Aorta (tissue), 5 donors: Measurements from ENCODE around the gene SSTR4. TPM values are rescaled to one million over a fixed set of nuclear protein-coding genes. Genes with fewer than 3 reads are reported as not detected.
A peak's percentile ranks its signal among the peaks of the same experiment; 100 is the strongest.

ENCODE experiments used
- ATAC-seq: fragments of 200-7000 bp; cut with Tn5 transposase; one replicate; pipeline ENCODE4 v1.9.1; 2022; ENCODE audit warnings: moderate library complexity; ENCODE audit not compliant: low FRiP score
- DNase-seq, 2 donors: peaks; one replicate each; pipeline ENCODE4 v3.0.0-alpha.2; 2020
- H3K27ac ChIP-seq, 2 donors: one replicate each; pipeline ENCODE4 v1.5.1; 2013; ENCODE audit warnings: low read length in 2 of 2, mild to moderate bottlenecking in 2 of 2, moderate library complexity in 2 of 2, control low read depth in 1 of 2, inconsistent platforms in 1 of 2, low read depth in 1 of 2
- H3K27me3 ChIP-seq, 2 donors: one replicate each; pipeline ENCODE4 v1.6.1; 2013; ENCODE audit warnings: control low read depth in 1 of 2, low read length in 1 of 2, mild to moderate bottlenecking in 1 of 2, moderate library complexity in 1 of 2; ENCODE audit not compliant: insufficient read depth in 2 of 2, control insufficient read depth in 1 of 2
- H3K36me3 ChIP-seq, 2 donors: one replicate each; pipeline ENCODE4 v1.6.1; 2013; ENCODE audit warnings: control low read depth in 1 of 2, low read length in 1 of 2, mild to moderate bottlenecking in 1 of 2; ENCODE audit not compliant: insufficient read depth in 2 of 2, control insufficient read depth in 1 of 2
- H3K4me1 ChIP-seq, 2 donors: one replicate each; pipeline ENCODE4 v1.6.1; 2013; ENCODE audit warnings: low read length in 2 of 2, control low read depth in 1 of 2, mild to moderate bottlenecking in 1 of 2, moderate library complexity in 1 of 2; ENCODE audit not compliant: insufficient read depth in 2 of 2, control insufficient read depth in 1 of 2
- H3K4me3 ChIP-seq, 2 donors: one replicate each; pipeline ENCODE4 v1.5.1; 2013; ENCODE audit warnings: low read length in 2 of 2, control low read depth in 1 of 2, mild to moderate bottlenecking in 1 of 2
- H3K9me3 ChIP-seq: one replicate; pipeline ENCODE4 v1.6.1; 2013; ENCODE audit warnings: mild to moderate bottlenecking, low read length; ENCODE audit not compliant: control insufficient read depth
- WGBS, 2 donors: extraction: QIAGEN DNeasy Blood & Tissue Kit; methylation state at CpG; one replicate each; pipeline ENCODE4 v1.1.7; 2013; 5-methylcytosine and 5-hydroxymethylcytosine counted together
- intact Hi-C, 2 donors: fragments of 100-400 bp; cut with DNase I; formaldehyde crosslinking; loops; one replicate each; pipeline versions ENCODE4 v1.14.2 to v1.15.0; 2022
- polyA plus RNA-seq, 2 donors: library from polyadenylated mRNA; stranded (reverse); fragments of 200-250 nt; gene quantifications; one replicate each; pipeline ENCODE4 v1.2.3, GENCODE V29; 2013
- total RNA-seq, 2 donors: library from RNA; stranded (reverse); fragmentation: NEBNext Ultra II Directional; extraction: Animal tissue kit (Norgen Biotek cat#: 25700); gene quantifications; one replicate each; pipeline ENCODE4 v1.2.1, GENCODE V29; 2021
- donor health status: healthy with polysubstance abuse.
- donor health status: Bipolar disorder and iron deficiency.
- donor health status: DM: no; HTN: no; CAD: no.
- donor health status: DM: no; HTN: no; CAD: no.
- donor health status: DM: yes; HTN: yes; CAD: no.

The SSTR4 gene
- total and polyA plus RNA-seq, 4 donors, result not detected

- ATAC-seq (no peak), DNase-seq (no peak)
- H3K9me3 ChIP-seq, result no peaks in the 10 kb centered on the region
- H3K4me3 ChIP-seq, result no peak overlapping the region
- intact Hi-C loops, result loop anchor here in 1 of 2 donors (5.0 to 10.0 kb wide), 3 partner anchors 296 to 712 kb away; no protein-coding TSS in a partner anchor
- no peaks in the 10 kb centered on the region for H3K4me1 ChIP-seq
- no peak overlapping the region for H3K27ac ChIP-seq
- no peaks in the 10 kb centered on the region for H3K36me3 ChIP-seq
- no peaks in the 10 kb centered on the region for H3K27me3 ChIP-seq
These were observed 11.3 kb downstream of the SSTR4 start for GRCh38 chr20:23046431-23046830.

- ATAC-seq (no peak), DNase-seq (no peak)
- intact Hi-C loops, result loop anchor here in 1 of 2 donors (5.0 to 10.0 kb wide), 3 partner anchors 295 to 712 kb away; no protein-coding TSS in a partner anchor
- Histone ChIP-seq H3K27ac (no peak overlapping the region), H3K36me3 (no peaks in the 10 kb centered on the region), H3K27me3 (no peaks in the 10 kb centered on the region), H3K4me1 (no peaks in the 10 kb centered on the region), H3K4me3 (peak overlapping the region in 1 of 2 donors; percentile 41), H3K9me3 (no peaks in the 10 kb centered on the region)
- WGBS, 2 donors, result 78 to 79% methylated on average over 13 of the region's 13 CpGs
These were observed 12.1 kb downstream of the SSTR4 start for GRCh38 chr20:23047001-23047737.

GRCh38 chr20:23047738-23048214, 12.7 kb downstream of the SSTR4 start:
- H3K4me1 ChIP-seq, result no peaks in the 10 kb centered on the region
- no peaks in the 10 kb centered on the region for H3K9me3 ChIP-seq
- no peak overlapping the region for H3K27ac ChIP-seq
- peak overlapping the region in 1 of 2 donors; percentile 41 for H3K4me3 ChIP-seq
- ATAC-seq (no peak), DNase-seq (peak; percentile 65 to 81)
- intact Hi-C loops, result loop anchor here in 1 of 2 donors (5.0 to 10.0 kb wide), 3 partner anchors 295 to 713 kb away; no protein-coding TSS in a partner anchor
- no peaks in the 10 kb centered on the region for H3K36me3 ChIP-seq
- WGBS, 2 donors, result 24 to 28% methylated on average over 47 of the region's 47 CpGs
- H3K27me3 ChIP-seq, result no peaks in the 10 kb centered on the region

- DNase-seq, result peak; percentile 88 to 89
- Histone ChIP-seq H3K9me3 (no peaks in the 10 kb centered on the region), H3K4me1 (no peaks in the 10 kb centered on the region), H3K27ac (peak overlapping the region in 1 of 2 donors; percentile 84), H3K4me3 (peak overlapping the region; percentile 41 to 59), H3K27me3 (no peaks in the 10 kb centered on the region), H3K36me3 (no peaks in the 10 kb centered on the region)
- intact Hi-C loops, result loop anchor here in 1 of 2 donors (5.0 to 10.0 kb wide), 3 partner anchors 294 to 714 kb away; no protein-coding TSS in a partner anchor
- WGBS, 2 donors, result 2% methylated on average over 91 to 92 of the region's 92 CpGs
- peak; percentile 49 for ATAC-seq
These were observed 13.4 kb downstream of the SSTR4 start for GRCh38 chr20:23048283-23049200.

GRCh38 chr20:23049201-23050075, 14.3 kb downstream of the SSTR4 start, which contains the start of gene THBD:
Gene THBD, minus strand, starts transcription at chr20:23049672. Its CDS starts 168 bp downstream, at chr20:23049504.
- H3K4me1 ChIP-seq, result no peaks in the 10 kb centered on the region
- no peaks in the 10 kb centered on the region for H3K36me3 ChIP-seq
- WGBS, 2 donors, result 0 to 1% methylated on average over 76 to 79 of the region's 79 CpGs
- H3K27ac ChIP-seq, result peak within 1 kb of the TSS; percentile 11 to 84
- no peaks in the 10 kb centered on the region for H3K9me3 ChIP-seq
- no peaks in the 10 kb centered on the region for H3K27me3 ChIP-seq
- ATAC-seq, result peak; percentile 77
- DNase-seq, result peak; percentile 93 to 94
- H3K4me3 ChIP-seq, result peak within 1 kb of the TSS; percentile 41 to 59
- intact Hi-C loops, result loop anchor here (2.0 to 10.0 kb wide), 7 partner anchors 38 to 715 kb away; partner anchors contain the start of genes CD93 (in 1 of the 2) and NXT1 (in 1 of the 2)

- H3K4me1 ChIP-seq, result no peaks in the 10 kb centered on the region
- peak; percentile 77 to 91 for DNase-seq
- no peaks in the 10 kb centered on the region for H3K27me3 ChIP-seq
- ATAC-seq, result peak; percentile 55
- H3K36me3 ChIP-seq, result no peaks in the 10 kb centered on the region
- peak overlapping the region; percentile 41 to 59 for H3K4me3 ChIP-seq
- intact Hi-C loops, result loop anchor here (2.0 to 5.0 kb wide), 5 partner anchors 37 to 358 kb away; partner anchors contain the start of genes CD93 (in 1 of the 2) and NXT1 (in 1 of the 2)
- WGBS, 2 donors, result 0 to 1% methylated on average over 45 to 48 of the region's 48 CpGs
- H3K9me3 ChIP-seq, result no peaks in the 10 kb centered on the region
- peak overlapping the region; percentile 11 to 84 for H3K27ac ChIP-seq
These were observed 15.1 kb downstream of the SSTR4 start for GRCh38 chr20:23050076-23050838.

- DNase-seq (peak; percentile 92 to 96), ATAC-seq (peak; percentile 65)
- intact Hi-C loops, result loop anchor here (1.0 to 5.0 kb wide), 6 partner anchors 36 to 359 kb away; partner anchors contain the start of genes CD93 (in 1 of the 2) and NXT1 (in 1 of the 2)
- 21 to 26% methylated on average over 46 of the region's 46 CpGs for WGBS, 2 donors
- Histone ChIP-seq H3K9me3 (no peaks in the 10 kb centered on the region), H3K4me3 (peak overlapping the region; percentile 19 to 41), H3K36me3 (no peaks in the 10 kb centered on the region), H3K4me1 (no peaks in the 10 kb centered on the region), H3K27ac (peak overlapping the region in 1 of 2 donors; percentile 53), H3K27me3 (no peaks in the 10 kb centered on the region)
These were observed 15.9 kb downstream of the SSTR4 start for GRCh38 chr20:23050847-23051627.
